Breast epithelium (tissue), 3 donors: ENCODE measurements around the gene TFCP2L1.

Source experiments
- CTCF ChIP-seq, 3 donors: fragments of 450-650 bp; IDR thresholded peaks; one replicate each; pipeline ENCODE4 v1.5.1; 2016 to 2017; ENCODE audit warnings: antibody characterized with exemption in 3 of 3, mild to moderate bottlenecking in 3 of 3, moderate library complexity in 3 of 3
- POLR2A ChIP-seq: fragments of 450-650 bp; IDR thresholded peaks from one replicate; pipeline ENCODE4 v1.6.1; 2016; ENCODE audit warnings: antibody characterized with exemption, mild to moderate bottlenecking, moderate library complexity
- POLR2AphosphoS5 ChIP-seq, 3 donors: sonication (generic); formaldehyde crosslinking; IDR thresholded peaks; one replicate each; pipeline ENCODE4 v1.6.1; 2017; ENCODE audit warnings: antibody characterized with exemption in 3 of 3

- TF ChIP-seq CTCF (IDR thresholded peaks at IDR 0.05) (no peak), POLR2A (no peak), POLR2AphosphoS5 (IDR thresholded peaks at IDR 0.05) (no peak)
Observed at GRCh38 chr2:121196849-121197155, 88.2 kb downstream of the TFCP2L1 start.
